Tibial nerve (tissue), 4 donors: Measurements from ENCODE around the gene USP3.

Experiments
- CTCF ChIP-seq, 5 experiments: fragments of 200-600 bp in 3 of 5; fragments of 450-650 bp in 2 of 5; sonication (generic) in 3 of 5; IDR thresholded peaks; one replicate each; pipeline ENCODE4 v1.5.1; 2016 to 2019; ENCODE audit warnings: antibody characterized with exemption in 5 of 5, mild to moderate bottlenecking in 3 of 5, moderate library complexity in 2 of 5
- EP300 ChIP-seq, 2 donors: sonication (generic); formaldehyde crosslinking; IDR thresholded peaks; one replicate each; pipeline ENCODE4 v1.6.1; 2017; ENCODE audit warnings: antibody characterized with exemption in 2 of 2, mild to moderate bottlenecking in 1 of 2
- POLR2A ChIP-seq, 2 donors: fragments of 450-650 bp; IDR thresholded peaks; one replicate each; pipeline ENCODE4 v1.6.1; 2017; ENCODE audit warnings: antibody characterized with exemption in 2 of 2, mild to moderate bottlenecking in 2 of 2, moderate library complexity in 2 of 2

- TF ChIP-seq CTCF (IDR thresholded peaks at IDR 0.05): no peak
- TF ChIP-seq POLR2A (IDR thresholded peaks at IDR 0.05): no peak
- TF ChIP-seq EP300 (IDR thresholded peaks at IDR 0.05): no peak
Observed at GRCh38 chr15:63532307-63532744, 27.9 kb downstream of the USP3 start.
